AG04450 (cell line): ENCODE measurements around the gene MAFG. TPM values are rescaled to one million over a fixed set of nuclear protein-coding genes. Genes with fewer than 3 reads are reported as not detected.

ENCODE experiments used
- CTCF ChIA-PET: fragments of 300-600, 350-600 bp; formaldehyde crosslinking; extraction: SDS; loops from one replicate; lab custom pipeline; 2022; ENCODE audit warnings: antibody characterized with exemption, inconsistent platforms; lab: Charles Lee
- POLR2A ChIA-PET: fragments of 350-600 bp; formaldehyde crosslinking; extraction: SDS; loops from one replicate; lab custom pipeline; 2021; ENCODE audit warnings: antibody characterized with exemption, inconsistent platforms; lab: Yijun Ruan, JAX
- DNase-seq: peaks from one replicate; pipeline ENCODE4 v3.0.0-alpha.2; 2011; ENCODE audit warnings: low read depth, low spot score
- H3K27ac ChIP-seq: one replicate; pipeline ENCODE4 v1.5.1; 2012; ENCODE audit warnings: low read depth, low read length, control low read depth
- H3K27me3 ChIP-seq: one replicate; pipeline ENCODE4 v1.6.0; 2012; ENCODE audit warnings: low read length; ENCODE audit not compliant: control insufficient read depth, insufficient read depth
- H3K4me3 ChIP-seq: 2 replicates; pipeline ENCODE4 v1.5.1; 2011; ENCODE audit warnings: mild to moderate bottlenecking, low read depth, low read length, control low read depth
- H3K9me3 ChIP-seq: 2 replicates; pipeline ENCODE4 v1.5.1; 2012; ENCODE audit warnings: low read length; ENCODE audit not compliant: control insufficient read depth, insufficient read depth
- CTCF ChIP-seq: IDR thresholded peaks from 2 replicates; pipeline ENCODE4 v1.5.1; 2011; ENCODE audit warnings: low read depth, low read length, control low read depth, inconsistent platforms
- polyA plus RNA-seq: library from polyadenylated mRNA; depleted of rRNA; stranded (reverse); fragments of >200 nt; gene quantifications from 2 replicates; pipeline ENCODE4 v1.2.3, GENCODE V29; 2011

MAFG gene
- polyA plus RNA-seq, 1 experiment = 17.7 TPM

GRCh38 chr17:81916234-81917001, 11.1 kb downstream of the MAFG start:
- ChIA-PET POLR2A (interaction anchor here (0.6 to 1.4 kb wide), 3 partner anchors 11 to 55 kb away, joined by 3 to 9 read pairs (median 6); partner anchors contain the start of gene MAFG), CTCF (no interaction called here)
- H3K4me3 ChIP-seq = peak overlapping the region; percentile 73
- H3K27ac ChIP-seq = peak overlapping the region; percentile 21
- peaks cover 4% of the 10 kb centered on the region; the same call in 1 of the 2 replicates for H3K9me3 ChIP-seq
- DNase-seq = peak; percentile 23
- no peak for TF ChIP-seq CTCF
- no peaks in the 10 kb centered on the region for H3K27me3 ChIP-seq

GRCh38 chr17:81915331-81915730, 12.2 kb downstream of the MAFG start:
- H3K27ac ChIP-seq = no peak overlapping the region
- no peaks in the 10 kb centered on the region for H3K27me3 ChIP-seq
- no peak overlapping the region for H3K4me3 ChIP-seq
- no peak for DNase-seq
- CTCF ChIA-PET = no interaction called here
- no peak for TF ChIP-seq CTCF
- POLR2A ChIA-PET = no interaction called here
- peaks cover 4% of the 10 kb centered on the region; the same call in 1 of the 2 replicates for H3K9me3 ChIP-seq

GRCh38 chr17:81914103-81914850, 13.3 kb downstream of the MAFG start:
- ChIA-PET POLR2A (interaction anchor here (0.6 kb wide), 1 partner anchor 33 kb away, joined by 3 read pairs; no protein-coding TSS in a partner anchor), CTCF (no interaction called here)
- no peak for DNase-seq
- Histone ChIP-seq H3K4me3 (no peak overlapping the region), H3K27me3 (no peaks in the 10 kb centered on the region), H3K27ac (no peak overlapping the region), H3K9me3 (peaks cover 4% of the 10 kb centered on the region; the same call in 1 of the 2 replicates)
- TF ChIP-seq CTCF = no peak

- DNase-seq = no peak
- H3K9me3 ChIP-seq = peaks cover 4% of the 10 kb centered on the region; the same call in 1 of the 2 replicates
- H3K27ac ChIP-seq = no peak overlapping the region
- no peaks in the 10 kb centered on the region for H3K27me3 ChIP-seq
- H3K4me3 ChIP-seq = no peak overlapping the region
- TF ChIP-seq CTCF = no peak
- ChIA-PET CTCF (no interaction called here), POLR2A (interaction anchor here (0.6 to 2.0 kb wide), 3 partner anchors 13 to 32 kb away, joined by 3 to 7 read pairs (median 6); no protein-coding TSS in a partner anchor)
These were observed 14.0 kb downstream of the MAFG start for GRCh38 chr17:81913394-81914102.
